ENCODE data around the gene PRAF2. TPM values are rescaled to one million over a fixed set of nuclear protein-coding genes. Genes with fewer than 3 reads are reported as not detected.

PRAF2 gene
- total and polyA plus RNA-seq, 2 of the 13 experiments (the other 11 are each of a cell fraction or from before 2014, with no cell fraction given): 0.33 to 2.6 TPM

- no peak for TF ChIP-seq GRHL1 (CRISPR knock-in tag; conservative IDR thresholded peaks at IDR 0.05)
- TF ChIP-seq ZBTB44 (CRISPR knock-in tag; IDR thresholded peaks at IDR 0.05): no peak
- TF ChIP-seq ZNF781 (CRISPR knock-in tag; IDR thresholded peaks at IDR 0.05; ENCODE audit: borderline replicate concordance, not compliant biosample characterization): no peak
- TF ChIP-seq ZNF484 (CRISPR knock-in tag; IDR thresholded peaks at IDR 0.05; ENCODE audit: borderline replicate concordance, low read depth): no peak
- TF ChIP-seq ZNF446 (CRISPR knock-in tag; IDR thresholded peaks at IDR 0.05): no peak
- no peak for TF ChIP-seq AKNA (CRISPR knock-in tag; IDR thresholded peaks at IDR 0.05; ENCODE audit: borderline replicate concordance)
- no peak for TF ChIP-seq ZKSCAN1 (IDR thresholded peaks at IDR 0.05; ENCODE audit: low read length)
- TF ChIP-seq MXI1 (IDR thresholded peaks at IDR 0.05; ENCODE audit: borderline replicate concordance, low read depth, low read length): no peak; the same call in 2 of the 3 replicates
- no peak for TF ChIP-seq TERF1 (CRISPR knock-in tag; IDR thresholded peaks at IDR 0.05)
- TF ChIP-seq ZNF576 (CRISPR knock-in tag; IDR thresholded peaks at IDR 0.05): no peak
- no peak for TF ChIP-seq DNMT1 (CRISPR knock-in tag; IDR thresholded peaks at IDR 0.05)
- no peak for TF ChIP-seq PLSCR1 (CRISPR knock-in tag; IDR thresholded peaks at IDR 0.05; ENCODE audit: borderline replicate concordance)
- TF ChIP-seq ARNTL (CRISPR knock-in tag; IDR thresholded peaks at IDR 0.05): no peak
- no peak; the same call in none of the 2 replicates for TF ChIP-seq DMAP1 (CRISPR knock-in tag; IDR thresholded peaks at IDR 0.05)
- TF ChIP-seq ADNP (CRISPR knock-in tag; IDR thresholded peaks at IDR 0.05): no peak
Measured at GRCh38 chrX:49100704-49101628, 27.2 kb upstream of the PRAF2 start (continued).
